ENCODE measurements around the gene ACSF3. TPM values are rescaled to one million over a fixed set of nuclear protein-coding genes. Genes with fewer than 3 reads are reported as not detected.
A peak's percentile ranks its signal among the peaks of the same experiment; 100 is the strongest.
"Not testable (repeated sequence)": the region's sequence is repeated elsewhere in the genome, so short reads cannot be mapped to it uniquely, and the experiment has no call there.

ACSF3 gene
- total RNA-seq, 6 donors from 2014 or later: 30.2 to 97.4 (median 35.3) TPM

GRCh38 chr16:89164436-89164835 lies 70.8 kb downstream of the ACSF3 start:
- no peak overlapping the region for H3K27ac ChIP-seq
- DNase-seq (peak in 1 of 2 donors; percentile 48), ATAC-seq (ENCODE audit: low FRiP score in 2 of 2) (no peak)
- TF ChIP-seq POLR2AphosphoS5 (IDR thresholded peaks at IDR 0.05): no peak
- H3K4me1 ChIP-seq: peaks cover 2 to 10% (median 7%) of the 10 kb centered on the region in 4 donors
- 65 to 75% methylated on average over 9 to 15 of the region's 15 CpGs for WGBS, 2 donors
- no peaks in the 10 kb centered on the region for H3K36me3 ChIP-seq
- no peak overlapping the region for H3K4me3 ChIP-seq
- no peaks in the 10 kb centered on the region for H3K9me3 ChIP-seq
- H3K27me3 ChIP-seq: peaks cover 0 to 6% (median 2%) of the 10 kb centered on the region in 4 donors

GRCh38 chr16:89164847-89165680 lies 71.4 kb downstream of the ACSF3 start:
- Histone ChIP-seq H3K9me3 (no peaks in the 10 kb centered on the region), H3K27me3 (peaks cover 0 to 6% (median 2%) of the 10 kb centered on the region in 4 donors), H3K36me3 (no peaks in the 10 kb centered on the region), H3K4me1 (peaks cover 2 to 12% (median 7%) of the 10 kb centered on the region in 4 donors), H3K27ac (no peak overlapping the region), H3K4me3 (no peak overlapping the region)
- no peak for TF ChIP-seq EP300 (IDR thresholded peaks at IDR 0.05)
- no peak for TF ChIP-seq POLR2A (IDR thresholded peaks at IDR 0.05)
- TF ChIP-seq, protein P1, sequence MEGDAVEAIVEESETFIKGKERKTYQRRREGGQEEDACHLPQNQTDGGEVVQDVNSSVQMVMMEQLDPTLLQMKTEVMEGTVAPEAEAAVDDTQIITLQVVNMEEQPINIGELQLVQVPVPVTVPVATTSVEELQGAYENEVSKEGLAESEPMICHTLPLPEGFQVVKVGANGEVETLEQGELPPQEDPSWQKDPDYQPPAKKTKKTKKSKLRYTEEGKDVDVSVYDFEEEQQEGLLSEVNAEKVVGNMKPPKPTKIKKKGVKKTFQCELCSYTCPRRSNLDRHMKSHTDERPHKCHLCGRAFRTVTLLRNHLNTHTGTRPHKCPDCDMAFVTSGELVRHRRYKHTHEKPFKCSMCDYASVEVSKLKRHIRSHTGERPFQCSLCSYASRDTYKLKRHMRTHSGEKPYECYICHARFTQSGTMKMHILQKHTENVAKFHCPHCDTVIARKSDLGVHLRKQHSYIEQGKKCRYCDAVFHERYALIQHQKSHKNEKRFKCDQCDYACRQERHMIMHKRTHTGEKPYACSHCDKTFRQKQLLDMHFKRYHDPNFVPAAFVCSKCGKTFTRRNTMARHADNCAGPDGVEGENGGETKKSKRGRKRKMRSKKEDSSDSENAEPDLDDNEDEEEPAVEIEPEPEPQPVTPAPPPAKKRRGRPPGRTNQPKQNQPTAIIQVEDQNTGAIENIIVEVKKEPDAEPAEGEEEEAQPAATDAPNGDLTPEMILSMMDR (IDR thresholded peaks at IDR 0.05): no peak
- TF ChIP-seq POLR2AphosphoS5 (IDR thresholded peaks at IDR 0.05): no peak
- WGBS, 2 donors: 76 to 79% methylated on average over 5 to 15 of the region's 20 CpGs
- peak in 1 of 2 donors; percentile 67 for DNase-seq
- ATAC-seq (ENCODE audit: low FRiP score in 2 of 2): no peak

DNA sequence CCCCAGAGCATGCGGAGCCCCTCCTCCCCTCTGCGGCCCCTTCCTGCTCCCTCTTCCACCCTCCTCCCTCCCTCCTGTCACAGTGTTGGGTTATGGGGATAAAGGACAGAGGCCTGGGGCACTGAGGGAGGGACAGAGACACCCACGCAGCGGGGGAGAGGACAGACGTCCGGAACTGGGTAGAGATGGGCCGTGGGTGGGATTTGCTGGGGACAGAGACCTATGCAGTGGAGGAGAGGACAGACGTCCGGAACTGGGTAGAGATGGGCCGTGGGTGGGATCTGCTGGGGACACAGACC lies 72.0 kb downstream of the ACSF3 start:
- 65 to 70% methylated on average over 10 of the region's 10 CpGs for WGBS, 2 donors
- not testable (repeated sequence) for H3K9me3 ChIP-seq; H3K36me3 ChIP-seq; DNase-seq; H3K27me3 ChIP-seq; H3K4me3 ChIP-seq; H3K27ac ChIP-seq; ATAC-seq (ENCODE audit: low FRiP score in 2 of 2)
- H3K4me1 ChIP-seq: peaks cover 6 to 18% (median 11%) of the 10 kb centered on the region in 4 donors

DNA sequence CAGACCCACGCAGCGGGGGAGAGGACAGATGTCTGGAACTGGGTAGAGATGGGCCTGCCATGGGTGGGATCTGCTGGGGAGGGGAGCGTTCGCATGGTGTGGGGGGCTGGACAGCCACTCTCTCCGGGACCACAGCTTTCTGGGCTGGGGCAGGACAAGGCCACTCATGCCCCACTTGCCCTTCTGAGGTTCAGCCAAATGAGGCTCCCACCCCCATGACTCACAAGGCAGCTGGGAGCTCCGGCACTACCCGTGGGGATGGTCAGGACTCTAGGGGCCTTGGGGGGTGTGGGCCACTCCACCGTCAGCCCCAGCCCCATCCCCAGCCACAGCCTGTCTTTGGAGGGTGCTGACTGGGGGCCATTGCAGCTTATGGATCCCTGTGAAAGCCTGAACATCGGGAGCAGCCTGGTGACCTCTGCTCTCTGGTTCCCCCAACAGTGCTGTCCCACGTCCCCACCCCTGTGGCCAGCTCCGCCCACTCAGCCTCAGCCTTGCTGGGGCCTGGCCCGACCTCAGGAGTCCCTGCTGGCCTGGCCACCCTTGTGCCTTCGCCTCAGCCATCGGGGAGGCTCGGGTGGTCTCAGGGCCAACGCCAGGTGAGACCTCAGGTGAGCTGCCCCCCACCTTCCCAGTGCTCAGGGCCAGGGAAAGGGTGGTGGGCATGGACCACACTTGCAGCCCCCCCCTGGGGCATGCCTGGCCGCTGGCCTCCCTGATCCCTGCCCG lies 73.2 kb downstream of the ACSF3 start:
- peak overlapping the region in 1 of 4 donors; percentile 13 for H3K4me3 ChIP-seq
- WGBS, 2 donors: 68 to 71% methylated on average over 10 to 12 of the region's 18 CpGs
- DNase-seq (no peak), ATAC-seq (ENCODE audit: low FRiP score in 2 of 2) (no peak)
- H3K9me3 ChIP-seq: no peaks in the 10 kb centered on the region
- H3K27ac ChIP-seq: no peak overlapping the region
- TF ChIP-seq POLR2AphosphoS5 (IDR thresholded peaks at IDR 0.05) (no peak), POLR2A (IDR thresholded peaks at IDR 0.05) (no peak), EP300 (IDR thresholded peaks at IDR 0.05) (no peak)
- TF ChIP-seq, protein P1 (IDR thresholded peaks at IDR 0.05): no peak
- no peaks in the 10 kb centered on the region for H3K36me3 ChIP-seq
- peaks cover 0 to 11% (median 3%) of the 10 kb centered on the region in 4 donors for H3K27me3 ChIP-seq
- H3K4me1 ChIP-seq: peaks cover 14 to 30% (median 22%) of the 10 kb centered on the region in 4 donors

DNA sequence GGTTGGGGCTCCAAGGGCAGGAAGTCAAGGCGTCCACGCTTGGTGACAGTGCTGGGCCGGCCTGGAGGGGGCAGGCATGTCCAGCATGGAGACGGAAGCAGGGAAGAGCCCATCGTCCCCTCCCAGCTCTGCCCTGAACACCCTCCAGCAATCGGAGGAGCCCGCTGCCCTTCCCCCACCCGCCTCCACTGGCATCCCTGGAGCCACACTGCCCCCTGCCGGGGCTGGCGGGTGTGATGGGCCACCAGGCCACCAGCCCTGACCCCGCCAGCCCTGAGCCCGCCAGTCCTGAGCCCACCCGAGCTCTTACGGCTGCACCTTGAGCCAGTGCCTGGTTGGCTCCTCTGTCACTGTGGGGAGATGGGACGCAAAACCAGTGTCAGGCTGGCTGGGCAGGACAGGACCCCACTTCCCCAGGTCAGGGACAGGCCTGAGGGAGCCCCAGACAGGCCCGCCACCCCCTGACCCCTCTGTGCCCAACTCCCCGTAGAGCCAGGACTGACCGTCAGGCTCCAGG lies 73.8 kb downstream of the ACSF3 start:
- Histone ChIP-seq H3K9me3 (no peaks in the 10 kb centered on the region), H3K4me3 (peak overlapping the region in 1 of 4 donors; percentile 13), H3K36me3 (no peaks in the 10 kb centered on the region), H3K27ac (no peak overlapping the region), H3K4me1 (peaks cover 15 to 33% (median 23%) of the 10 kb centered on the region in 4 donors), H3K27me3 (peaks cover 0 to 11% (median 3%) of the 10 kb centered on the region in 4 donors)
- ATAC-seq (ENCODE audit: low FRiP score in 2 of 2) (peak; percentile 76 to 77), DNase-seq (peak; percentile 85 to 95)
- no peak for TF ChIP-seq POLR2AphosphoS5 (IDR thresholded peaks at IDR 0.05)
- TF ChIP-seq, protein P1 (IDR thresholded peaks at IDR 0.05): peak; percentile 69 to 96 (median 93)
- 19 to 39% methylated on average over 2 to 17 of the region's 18 CpGs for WGBS, 2 donors

Measured in upper lobe of left lung (tissue), 6 donors.